HG02678 (cell line): Measurements from ENCODE around the gene DCAF5.
"Not testable (repeated sequence)": the region's sequence is repeated elsewhere in the genome, so short reads cannot be mapped to it uniquely, and the experiment has no call there.

ENCODE experiments used
- ATAC-seq: cut with Tn5 transposase; IDR thresholded peaks from one replicate; pipeline ENCODE4 v1.9.1; 2021; ENCODE audit warnings: mild to moderate bottlenecking, moderate library complexity; ENCODE audit not compliant: unreplicated experiment

The DCAF5 gene

GRCh38 chr14:69152902-69153151 is at the start of gene DCAF5:
Gene DCAF5 (minus strand): TSS chr14:69153119. CDS start chr14:69152978, 141 bp downstream.
- ATAC-seq, result no peak

GRCh38 chr14:69199786-69200185 is 46.9 kb upstream of the DCAF5 start:
- no peak for ATAC-seq

GRCh38 chr14:69193721-69194120 is 40.8 kb upstream of the DCAF5 start:
- ATAC-seq, result no peak

GRCh38 chr14:69191340-69192111 is 38.6 kb upstream of the DCAF5 start, which contains the start of gene EXD2:
Gene EXD2 (plus strand): TSS chr14:69191498. CDS start chr14:69209471, 17,973 bp downstream.
- peak; percentile 84 for ATAC-seq

- no peak for ATAC-seq
Measured at GRCh38 chr14:69190191-69190590, 37.3 kb upstream of the DCAF5 start.

GRCh38 chr14:69183735-69184134 is 30.8 kb upstream of the DCAF5 start:
- no peak for ATAC-seq

- not testable (repeated sequence) for ATAC-seq
Measured at GRCh38 chr14:69182580-69182979, 29.7 kb upstream of the DCAF5 start.

GRCh38 chr14:69181491-69181890 is 28.6 kb upstream of the DCAF5 start:
- no peak for ATAC-seq

GRCh38 chr14:69175130-69175529 is 22.2 kb upstream of the DCAF5 start:
- ATAC-seq, result no peak

GRCh38 chr14:69171569-69171968 is 18.6 kb upstream of the DCAF5 start:
- no peak for ATAC-seq

- ATAC-seq, result no peak
Measured at GRCh38 chr14:69170839-69171238, 17.9 kb upstream of the DCAF5 start.

- not testable (repeated sequence) for ATAC-seq
Measured at GRCh38 chr14:69165787-69166186, 12.9 kb upstream of the DCAF5 start.

- ATAC-seq, result no peak
Measured at GRCh38 chr14:69161590-69161989, 8.7 kb upstream of the DCAF5 start.

- ATAC-seq, result no peak
Measured at GRCh38 chr14:69156224-69156623, 3.3 kb upstream of the DCAF5 start.

GRCh38 chr14:69154779-69155178 is 1.9 kb upstream of the DCAF5 start:
- no peak for ATAC-seq

- no peak for ATAC-seq
Measured at GRCh38 chr14:69153873-69154270, 953 bp upstream of the DCAF5 start.

- peak; percentile 89 for ATAC-seq
Measured at GRCh38 chr14:69153152-69153872, 393 bp upstream of the DCAF5 start.

- no peak for ATAC-seq
Measured at GRCh38 chr14:69152181-69152901, 578 bp downstream of the DCAF5 start.

- peak; percentile 46 for ATAC-seq
Measured at GRCh38 chr14:69151458-69152180, 1.3 kb downstream of the DCAF5 start.

GRCh38 chr14:69149461-69150244 is 3.3 kb downstream of the DCAF5 start:
- no peak for ATAC-seq
